Measurements from ENCODE around the gene AGAP3.
"Not testable (repeated sequence)": the region's sequence is repeated elsewhere in the genome, so short reads cannot be mapped to it uniquely, and the experiment has no call there.

The AGAP3 gene

DNA sequence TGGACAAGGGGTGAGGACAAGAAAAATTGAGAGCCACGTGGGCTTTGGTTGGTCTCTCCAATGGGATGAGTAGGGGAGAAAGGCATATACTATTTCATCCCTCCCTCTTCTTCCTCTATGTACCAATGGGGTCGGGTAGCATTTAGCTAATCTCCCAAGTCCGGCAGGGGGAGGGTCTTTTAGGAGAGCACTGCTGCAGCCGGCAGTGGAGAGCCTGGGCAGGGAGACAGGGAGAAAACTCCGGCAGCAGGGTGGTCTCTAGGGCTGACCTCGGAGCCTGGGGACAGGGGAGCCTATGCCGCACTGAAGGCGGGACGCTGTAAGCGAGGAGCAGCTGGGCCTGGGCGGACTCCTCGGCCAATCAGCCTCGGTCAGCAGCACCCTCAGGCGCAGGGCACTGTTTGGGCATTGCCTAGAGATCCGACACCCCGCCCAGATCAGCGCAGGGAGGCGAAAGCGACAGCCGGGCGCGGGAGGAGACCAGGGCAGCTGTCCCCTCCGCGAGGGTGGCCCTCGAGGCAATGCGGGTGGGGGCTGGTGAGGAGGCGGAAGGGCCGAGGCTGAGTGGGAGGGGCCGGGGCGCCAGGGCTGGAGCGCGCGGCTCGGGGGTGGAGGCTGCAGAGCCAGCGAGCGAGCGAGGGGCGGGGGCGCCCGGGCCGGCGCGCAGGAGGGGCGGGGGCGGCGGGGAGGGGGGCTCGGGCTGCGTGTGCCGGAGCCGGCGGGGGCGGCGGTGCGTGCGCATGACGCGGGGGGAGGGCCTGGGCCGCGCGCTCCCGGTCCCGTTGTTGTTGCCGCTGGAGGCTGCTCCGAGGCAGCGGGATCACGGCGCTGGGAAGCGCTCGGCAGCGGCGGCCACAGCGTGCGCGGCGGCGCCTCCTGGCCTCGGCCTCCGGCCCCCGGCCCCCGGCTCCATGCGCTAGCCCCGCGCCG is at the start of gene AGAP3:
Gene AGAP3 (plus strand): TSS at position 785 of the 930 bp plus-strand sequence. CDS start 267 bp downstream, outside the sequence.
- DNase-seq, result peak; percentile 74

DNA sequence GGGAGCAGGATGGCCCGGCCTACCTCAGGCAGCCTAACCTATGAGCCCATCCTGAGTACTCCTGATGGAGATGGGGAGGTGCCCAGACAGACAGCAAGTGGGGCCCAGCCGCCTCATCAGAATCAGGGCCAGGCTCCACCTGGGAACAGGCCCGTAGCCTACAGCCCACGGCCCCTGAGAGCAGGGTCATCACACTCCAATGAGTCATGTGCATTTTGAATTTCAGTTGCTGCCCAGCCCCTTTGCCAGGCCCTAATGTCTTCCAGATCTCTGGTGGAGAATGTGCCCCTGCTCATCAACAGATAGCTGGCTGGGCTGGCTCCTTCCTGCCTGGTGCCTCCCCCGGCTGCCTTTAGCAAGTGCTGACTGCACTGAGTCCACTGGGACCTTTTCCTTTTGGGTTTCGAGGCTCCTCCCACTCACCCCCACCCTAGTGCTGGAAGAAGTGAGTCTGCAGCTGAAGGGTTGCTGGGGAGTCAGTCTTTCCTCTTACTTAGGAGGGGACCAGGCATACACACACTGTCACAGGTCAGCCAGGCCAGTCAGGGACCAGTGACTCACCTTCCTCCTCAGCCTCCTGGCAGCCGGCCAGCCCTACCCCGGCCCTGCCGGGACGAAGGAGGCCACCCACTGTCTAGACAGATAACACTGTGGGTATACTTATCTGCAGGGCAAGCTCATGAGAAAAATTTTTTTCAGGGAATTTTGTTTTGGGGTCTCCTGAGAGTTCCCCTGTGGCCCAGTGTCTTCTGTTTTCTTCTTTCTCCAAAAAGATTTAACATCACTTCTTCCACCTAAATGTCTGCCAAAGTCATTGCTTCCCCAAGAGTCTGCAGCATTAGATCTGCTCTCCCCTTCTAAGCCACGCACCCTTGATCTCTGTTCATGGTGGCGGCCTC is 47.1 kb upstream of the AGAP3 start:
- peak; percentile 90 for DNase-seq

DNA sequence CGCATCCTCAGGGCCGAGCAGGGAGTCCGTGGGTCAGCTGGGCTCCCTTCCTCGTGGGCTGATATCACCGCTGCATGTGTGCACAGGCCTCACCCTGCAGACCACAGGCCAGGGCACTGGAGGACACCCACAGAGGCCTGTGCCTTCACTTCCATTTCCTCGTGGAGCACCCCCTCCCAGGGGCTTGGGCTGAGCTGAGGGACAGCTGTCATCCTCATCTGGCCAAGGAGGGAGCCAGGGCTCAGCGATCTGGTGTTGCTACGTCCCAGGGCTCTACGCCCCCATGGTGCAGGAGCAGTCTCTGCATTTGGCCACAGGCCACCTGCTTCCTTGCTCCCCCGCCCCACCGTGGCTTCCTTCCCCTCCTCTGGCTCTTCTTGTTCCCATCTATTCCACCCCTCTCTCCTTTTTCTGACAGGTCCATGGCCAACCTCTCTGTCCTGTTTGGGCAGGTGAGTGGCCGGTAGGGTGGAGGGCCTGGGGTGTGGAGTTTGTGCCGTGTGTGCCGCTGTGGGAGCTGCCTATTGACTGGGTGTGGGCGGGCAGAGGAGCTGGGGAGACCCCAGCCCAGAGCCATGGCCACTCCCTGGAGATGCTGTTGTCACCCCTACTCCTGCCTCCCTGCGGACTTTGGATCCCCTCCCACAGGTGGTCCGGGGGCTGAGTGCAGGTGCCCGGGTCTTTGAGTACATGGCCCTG is 46.3 kb upstream of the AGAP3 start:
- DNase-seq, result no peak

DNA sequence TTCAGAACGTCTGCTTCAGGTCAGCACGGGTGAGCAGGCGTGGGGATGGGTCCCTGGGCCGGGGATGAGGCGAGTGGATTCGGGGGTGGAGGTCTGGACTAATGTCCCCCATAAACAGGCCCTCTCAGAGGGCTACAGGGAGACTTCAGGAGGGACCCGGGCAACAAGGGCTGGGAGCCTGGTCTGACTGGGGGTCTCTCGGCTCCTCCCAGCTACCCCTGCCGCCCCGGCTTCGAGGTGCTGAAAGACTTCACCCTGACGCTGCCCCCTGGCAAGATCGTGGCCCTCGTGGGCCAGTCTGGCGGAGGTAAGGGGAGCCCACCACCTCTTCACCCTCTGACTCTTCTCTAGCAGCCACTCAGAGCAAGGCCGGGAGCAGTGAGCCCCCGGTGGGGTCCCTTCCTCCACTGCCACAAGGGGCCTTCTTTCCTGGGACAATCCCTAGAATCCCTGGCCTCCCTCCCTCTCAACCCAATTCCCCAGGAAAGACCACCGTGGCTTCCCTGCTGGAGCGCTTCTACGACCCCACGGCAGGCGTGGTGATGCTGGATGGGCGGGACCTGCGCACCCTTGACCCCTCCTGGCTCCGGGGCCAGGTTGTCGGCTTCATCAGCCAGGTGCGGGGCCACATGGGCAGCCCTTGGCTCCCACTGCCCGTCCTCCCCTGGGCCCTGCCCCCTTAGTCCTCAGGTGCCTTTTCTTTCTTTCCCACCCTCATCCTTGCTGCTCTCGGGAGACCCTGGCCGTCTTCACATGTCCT is 45.5 kb upstream of the AGAP3 start:
- DNase-seq, result no peak

DNA sequence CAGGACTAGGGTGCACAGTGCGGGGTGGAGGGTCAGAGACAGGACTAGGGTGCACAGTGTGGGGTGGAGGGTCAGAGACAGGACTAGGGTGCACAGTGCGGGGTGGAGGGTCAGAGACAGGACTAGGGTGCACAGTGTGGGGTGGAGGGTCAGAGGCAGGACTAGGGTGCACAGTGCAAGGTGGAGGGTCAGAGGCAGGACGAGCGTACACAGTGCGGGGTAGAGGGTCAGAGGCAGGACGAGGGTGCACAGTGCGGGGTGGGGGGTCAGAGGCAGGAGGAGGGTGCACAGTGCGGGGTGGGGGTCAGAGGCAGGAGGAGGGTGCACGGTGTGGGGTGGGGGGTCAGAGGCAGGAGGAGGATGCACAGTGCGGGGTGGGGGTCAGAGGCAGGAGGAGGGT is 42.8 kb upstream of the AGAP3 start:
- not testable (repeated sequence) for DNase-seq

DNA sequence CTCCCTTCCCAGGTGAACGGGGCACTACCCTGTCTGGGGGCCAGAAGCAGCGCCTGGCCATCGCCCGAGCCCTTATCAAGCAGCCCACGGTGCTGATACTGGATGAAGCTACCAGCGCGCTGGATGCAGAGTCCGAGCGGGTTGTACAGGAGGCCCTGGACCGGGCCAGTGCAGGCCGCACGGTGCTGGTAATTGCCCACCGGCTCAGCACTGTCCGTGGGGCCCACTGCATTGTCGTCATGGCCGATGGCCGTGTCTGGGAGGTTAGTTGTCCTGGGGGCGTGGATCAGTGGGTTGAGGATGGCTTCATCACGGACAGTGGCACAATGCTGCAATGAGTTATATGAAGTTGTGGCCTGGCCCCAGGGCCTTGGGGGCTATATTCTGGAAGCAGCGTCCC is 42.3 kb upstream of the AGAP3 start:
- no peak for DNase-seq

DNA sequence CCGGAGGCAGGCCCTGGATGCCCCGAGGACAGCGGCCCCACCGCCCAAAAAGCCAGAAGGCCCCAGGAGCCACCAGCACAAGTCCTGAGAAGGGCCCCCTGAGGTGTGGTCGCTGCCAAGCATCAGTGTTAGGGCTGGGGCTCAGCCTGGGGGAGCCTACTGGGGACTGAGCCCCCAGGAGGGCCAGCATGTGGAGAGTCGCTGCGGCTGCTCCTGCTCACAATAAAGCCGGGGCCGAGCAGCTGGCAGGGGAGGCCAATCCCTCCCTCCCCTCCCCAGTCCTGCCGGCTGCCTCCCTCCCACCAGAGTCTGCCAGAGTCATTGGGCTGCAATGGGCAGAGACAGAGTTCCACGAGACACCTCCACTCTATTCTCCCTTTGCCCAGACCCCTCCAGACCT is 41.0 kb upstream of the AGAP3 start:
- DNase-seq, result no peak

DNA sequence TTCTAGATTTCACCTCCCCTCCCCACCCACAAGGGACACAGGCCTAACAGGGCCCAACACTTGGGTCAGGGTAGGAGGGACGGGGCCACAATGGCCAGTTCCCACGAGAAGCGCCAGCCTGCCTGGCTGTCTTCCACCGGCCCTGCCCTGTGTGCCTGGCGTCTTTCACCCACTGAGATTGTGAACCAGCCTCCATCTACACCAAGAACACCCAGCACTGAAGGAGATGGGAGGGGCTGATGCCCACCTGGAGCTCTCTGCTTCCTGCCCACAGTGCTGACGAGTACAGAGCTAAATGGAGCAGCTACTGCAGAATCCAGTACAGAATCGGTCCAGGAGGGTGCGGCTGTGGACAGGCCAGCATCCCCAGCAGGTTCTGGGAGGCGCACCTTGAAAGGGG is 40.3 kb upstream of the AGAP3 start:
- DNase-seq, result no peak

DNA sequence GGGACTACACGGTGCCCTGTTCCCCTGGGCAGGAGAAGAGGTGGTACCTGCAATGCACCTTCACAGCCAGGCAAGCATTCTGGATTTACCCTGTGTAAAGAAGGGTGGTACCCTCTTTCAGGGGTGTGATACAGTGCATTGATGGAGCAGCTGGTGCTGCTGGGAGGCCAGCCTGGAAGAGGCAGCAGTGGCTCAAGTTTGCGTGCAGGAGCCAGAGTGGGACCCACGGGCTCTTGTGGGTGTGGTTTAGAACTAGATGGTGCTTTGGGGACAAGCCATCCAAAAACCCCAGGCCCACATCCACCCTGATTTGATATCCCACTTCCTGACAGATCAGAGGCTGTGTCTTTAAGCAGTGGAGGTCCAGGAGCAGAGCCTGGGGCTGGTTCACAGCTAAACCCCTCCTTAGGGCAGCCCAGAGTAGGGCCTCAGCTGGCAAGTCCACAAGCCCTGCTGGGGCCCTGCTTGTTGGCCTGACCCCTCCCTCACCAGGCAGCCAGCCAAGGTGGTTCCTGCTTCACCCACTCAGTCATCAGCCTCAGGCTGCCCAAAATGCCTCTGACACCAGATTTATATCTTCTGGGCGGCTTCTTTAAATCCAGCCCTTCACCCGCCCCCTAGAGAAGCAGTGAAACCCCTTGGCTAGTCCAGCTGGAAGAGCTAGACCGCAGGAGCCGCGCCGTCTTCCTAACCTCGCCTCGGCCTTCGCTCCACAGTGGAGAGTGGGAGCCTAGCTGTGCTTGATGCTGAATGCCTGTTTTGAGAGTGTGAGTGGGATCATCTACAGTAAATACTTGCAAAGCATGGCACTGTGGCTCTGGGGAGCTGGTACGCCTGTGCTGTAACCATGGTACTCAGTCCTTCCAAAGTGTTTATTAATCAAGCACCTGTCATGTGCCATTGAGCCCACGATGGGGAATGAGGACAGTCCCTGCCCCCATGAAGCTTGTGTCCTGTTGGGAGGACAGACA is 39.4 kb upstream of the AGAP3 start:
- peak; percentile 63 for DNase-seq

DNA sequence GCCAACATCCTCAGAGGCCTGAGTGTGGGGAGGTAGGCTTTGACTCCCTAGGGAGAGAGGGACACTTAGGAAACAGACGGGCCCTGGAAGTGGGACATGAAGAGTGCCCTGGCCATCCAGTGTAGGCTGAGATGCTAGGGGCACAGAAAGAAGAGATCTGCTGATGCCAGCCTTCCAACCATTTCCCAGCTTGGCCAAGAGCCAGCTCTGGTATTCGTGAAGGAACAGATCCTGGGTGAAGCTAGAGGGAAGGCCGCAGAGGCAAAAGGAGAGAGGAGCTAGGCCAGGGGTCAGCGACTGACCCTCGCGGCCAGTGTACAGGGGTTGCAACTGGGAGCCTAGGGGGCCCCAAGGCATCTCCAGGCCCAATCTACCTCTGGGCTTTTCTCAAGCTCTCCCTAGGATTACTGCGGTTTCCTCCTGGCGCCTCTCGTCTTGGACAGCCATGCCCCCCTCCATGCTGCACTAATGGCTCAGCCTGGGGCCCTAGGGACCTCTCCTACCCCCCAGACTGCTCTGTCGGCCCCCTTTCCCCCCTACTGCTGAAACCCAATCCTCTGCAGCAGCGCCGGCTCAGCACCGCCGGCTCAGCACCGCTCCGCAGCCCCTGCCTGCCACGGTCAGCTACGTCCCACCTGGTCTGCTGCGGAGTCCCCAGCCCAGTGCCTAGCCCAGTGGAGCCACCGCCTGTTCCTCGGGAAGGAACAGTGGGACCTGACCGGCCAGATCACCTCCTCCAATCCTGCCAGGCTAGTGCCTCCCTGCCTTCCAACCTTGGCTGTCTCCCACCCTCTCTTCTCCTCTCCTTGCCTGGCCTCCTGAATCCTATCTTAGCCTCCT is 38.1 kb upstream of the AGAP3 start, which contains the start of gene ASIC3:
Gene ASIC3 (plus strand): TSS at position 556 of the 840 bp plus-strand sequence. CDS start 355 bp downstream, outside the sequence.
- DNase-seq, result no peak

DNA sequence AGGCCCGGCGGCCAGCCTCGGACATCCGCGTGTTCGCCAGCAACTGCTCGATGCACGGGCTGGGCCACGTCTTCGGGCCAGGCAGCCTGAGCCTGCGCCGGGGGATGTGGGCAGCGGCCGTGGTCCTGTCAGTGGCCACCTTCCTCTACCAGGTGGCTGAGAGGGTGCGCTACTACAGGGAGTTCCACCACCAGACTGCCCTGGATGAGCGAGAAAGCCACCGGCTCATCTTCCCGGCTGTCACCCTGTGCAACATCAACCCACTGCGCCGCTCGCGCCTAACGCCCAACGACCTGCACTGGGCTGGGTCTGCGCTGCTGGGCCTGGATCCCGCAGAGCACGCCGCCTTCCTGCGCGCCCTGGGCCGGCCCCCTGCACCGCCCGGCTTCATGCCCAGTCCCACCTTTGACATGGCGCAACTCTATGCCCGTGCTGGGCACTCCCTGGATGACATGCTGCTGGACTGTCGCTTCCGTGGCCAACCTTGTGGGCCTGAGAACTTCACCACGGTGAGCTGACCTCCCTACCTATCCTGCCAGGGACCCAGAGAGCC is 37.3 kb upstream of the AGAP3 start:
- DNase-seq, result no peak

DNA sequence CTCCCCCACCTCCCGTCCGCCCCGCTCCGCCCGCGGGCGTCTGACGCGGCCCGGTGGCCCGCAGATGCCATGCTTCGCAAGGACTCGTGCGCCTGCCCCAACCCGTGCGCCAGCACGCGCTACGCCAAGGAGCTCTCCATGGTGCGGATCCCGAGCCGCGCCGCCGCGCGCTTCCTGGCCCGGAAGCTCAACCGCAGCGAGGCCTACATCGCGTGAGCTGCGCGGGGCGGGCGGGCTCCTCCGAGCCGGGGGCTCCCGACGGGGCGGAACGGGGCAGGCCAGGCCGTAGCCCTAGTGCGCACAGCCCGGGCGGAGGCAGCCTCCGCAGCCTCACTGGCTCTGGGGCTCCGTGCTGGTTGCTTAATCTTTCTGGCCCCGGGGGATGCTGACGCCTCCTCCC is 35.2 kb upstream of the AGAP3 start:
- DNase-seq, result peak; percentile 66

DNA sequence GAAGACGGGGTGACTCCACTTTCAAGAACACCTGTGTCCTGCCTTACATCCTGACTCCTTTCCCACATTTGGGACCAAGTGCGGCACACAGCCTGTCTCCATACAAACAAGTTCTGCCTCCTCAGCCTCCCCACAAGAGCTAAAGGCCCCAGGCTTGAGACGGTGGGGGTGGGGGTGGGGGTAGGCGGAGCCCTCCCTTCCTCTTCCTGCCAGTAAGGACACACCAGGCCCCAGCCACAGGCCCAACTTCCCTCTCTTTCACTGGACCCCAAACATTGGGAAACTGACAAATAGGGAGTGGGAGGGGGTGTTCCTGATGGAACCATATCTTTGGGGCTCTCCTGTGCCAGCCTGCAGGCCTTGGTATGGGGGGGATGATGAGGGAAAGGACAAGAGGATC is 33.2 kb upstream of the AGAP3 start:
- no peak for DNase-seq

DNA sequence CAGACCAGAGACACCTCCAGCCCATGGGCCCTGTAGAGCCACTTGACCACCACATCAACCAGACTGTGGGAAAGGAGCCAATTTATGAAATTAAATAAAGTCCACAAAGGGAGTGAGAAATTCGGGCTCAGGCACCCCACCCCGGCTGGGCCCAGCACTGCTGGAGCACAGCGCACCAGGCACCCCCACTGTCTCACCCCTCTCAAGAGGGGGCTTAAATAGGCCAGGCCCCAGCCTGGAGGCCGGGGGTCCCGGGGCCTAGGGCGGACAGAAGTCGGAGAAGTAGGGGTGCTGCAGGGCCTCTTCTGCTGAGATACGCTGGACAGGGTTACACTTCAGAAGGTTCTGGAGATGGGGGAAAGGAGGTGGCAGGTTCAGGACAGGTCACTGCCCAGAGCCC is 32.5 kb upstream of the AGAP3 start:
- no peak for DNase-seq

DNA sequence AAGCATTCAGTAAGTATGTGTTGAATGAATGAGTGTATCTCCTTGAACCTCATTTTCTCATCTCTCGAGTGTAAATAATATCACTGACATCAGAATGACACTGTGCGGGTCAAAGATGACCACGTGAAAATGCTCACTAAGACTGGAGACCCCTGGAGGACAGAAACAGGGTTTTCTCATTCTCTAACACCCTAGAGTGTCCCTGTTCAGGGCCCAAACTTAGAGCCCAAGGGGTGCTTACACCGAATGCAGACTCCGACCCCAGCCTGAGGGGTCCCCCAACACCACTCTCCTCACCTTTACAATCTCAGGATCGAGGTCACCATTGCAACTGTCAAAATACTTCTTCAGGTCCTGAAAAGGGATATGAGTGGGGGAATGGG is 30.0 kb upstream of the AGAP3 start:
- no peak for DNase-seq

DNA sequence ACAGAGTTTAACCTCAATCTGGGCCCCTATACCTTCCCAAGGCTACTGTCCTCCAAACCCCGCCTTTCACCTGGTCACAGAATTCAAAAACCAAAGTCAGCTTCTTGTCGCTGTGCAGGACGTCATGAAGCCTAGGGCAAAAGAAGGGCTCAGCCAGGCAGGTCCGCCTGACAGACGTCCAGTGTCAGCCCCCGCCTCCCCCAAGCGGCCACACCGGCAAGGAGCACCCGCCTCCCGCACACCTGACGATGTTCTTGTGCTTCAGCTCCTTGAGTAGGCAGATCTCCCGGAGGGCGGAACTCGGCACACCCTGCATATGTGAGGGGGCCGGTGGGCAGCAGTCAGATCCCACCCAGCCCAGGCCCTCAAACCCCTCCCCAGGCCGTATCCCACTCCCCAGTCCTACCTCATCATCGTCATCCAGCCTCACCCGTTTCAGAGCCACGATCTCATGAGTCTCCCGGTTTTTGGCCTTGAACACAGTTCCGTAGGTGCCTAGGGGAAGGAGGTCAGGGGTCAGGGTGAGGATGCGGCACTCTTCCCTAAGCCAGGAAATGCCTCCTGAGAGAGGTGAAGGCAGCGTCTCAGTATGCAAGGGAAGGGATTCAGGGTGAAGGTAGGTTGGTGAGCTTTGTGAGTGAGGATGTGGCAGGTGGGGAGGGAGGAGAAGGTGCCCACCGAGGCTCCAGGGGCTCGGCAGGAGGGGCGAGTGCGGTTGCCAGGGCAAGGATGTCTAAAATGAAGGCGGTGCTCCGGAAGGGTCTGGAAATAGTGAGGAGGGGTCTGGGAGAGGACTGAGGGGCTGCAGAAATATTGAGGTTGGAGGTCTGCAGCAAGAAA is 29.4 kb upstream of the AGAP3 start:
- no peak for DNase-seq

DNA sequence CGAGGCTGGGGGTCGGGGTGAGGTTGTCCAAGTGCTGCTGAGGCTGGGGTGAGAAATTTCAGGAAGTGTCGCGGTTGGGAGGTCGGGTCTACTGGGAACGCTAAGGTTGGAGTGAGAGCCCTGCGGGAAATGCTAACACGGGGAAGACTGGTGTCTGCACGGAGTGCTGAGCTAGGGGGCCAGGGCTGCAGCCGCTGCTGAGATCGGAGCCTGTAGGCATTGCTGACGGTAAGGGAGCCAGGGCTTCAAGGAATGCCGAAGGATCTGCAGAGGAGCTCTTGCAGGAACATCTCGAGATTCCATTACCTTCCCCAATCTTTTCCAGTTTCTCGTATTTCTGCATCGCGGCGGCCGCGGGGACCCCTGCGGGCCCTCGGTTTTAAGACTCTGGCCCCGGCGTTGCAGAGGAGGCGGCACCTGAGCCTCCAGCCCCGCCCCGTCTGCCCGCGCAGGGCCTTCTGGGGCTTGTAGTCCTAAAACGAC is 28.7 kb upstream of the AGAP3 start, which contains the start of gene CDK5:
Gene CDK5 (minus strand): TSS at position 392 of the 483 bp plus-strand sequence. CDS start 49 bp downstream, at position 343.
- DNase-seq, result no peak

All from fibroblast of skin of right quadriceps (primary cell).